Right lobe of liver (tissue), 6 donors: Measurements from ENCODE around the gene GAD1. TPM values are rescaled to one million over a fixed set of nuclear protein-coding genes. Genes with fewer than 3 reads are reported as not detected.

Experiments
- ATAC-seq, 4 donors: fragments of 200-7000 bp; cut with Tn5 transposase; one replicate each; pipeline ENCODE4 v1.9.1; 2020; ENCODE audit warnings: mild to moderate bottlenecking in 4 of 4, moderate library complexity in 4 of 4
- DNase-seq, 3 donors: peaks; one replicate each; pipeline ENCODE4 v3.0.0-alpha.2; 2020
- H3K27ac ChIP-seq, 3 donors: fragments of 200-600 bp; one replicate each; pipeline ENCODE4 v1.8.0; 2022
- H3K27me3 ChIP-seq, 2 donors: fragments of 200-600 bp; one replicate each; pipeline ENCODE4 v1.8.0; 2022
- H3K36me3 ChIP-seq, 4 donors: fragments of 200-600 bp; sonication (generic) in 1 of 4; one replicate each; pipeline versions ENCODE4 v1.5.1 to v1.8.0; 2017 to 2022; ENCODE audit warnings: control low read depth in 1 of 4
- H3K4me1 ChIP-seq, 4 donors: fragments of 200-600 bp; sonication (generic) in 1 of 4; one replicate each; pipeline versions ENCODE4 v1.5.1 to v1.8.0; 2017 to 2022; ENCODE audit warnings: control low read depth in 1 of 4
- H3K4me3 ChIP-seq, 3 donors: fragments of 200-600 bp; one replicate each; pipeline ENCODE4 v1.8.0; 2022
- H3K9me3 ChIP-seq, 4 donors: fragments of 200-600 bp; sonication (generic) in 1 of 4; one replicate each; pipeline versions ENCODE4 v1.5.1 to v1.8.0; 2017 to 2022; ENCODE audit warnings: control low read depth in 1 of 4
- POLR2A ChIP-seq: fragments of 450-650 bp; IDR thresholded peaks from one replicate; pipeline ENCODE4 v1.6.1; 2017; ENCODE audit warnings: antibody characterized with exemption, mild to moderate bottlenecking
- WGBS: methylation state at CpG from one replicate; pipeline ENCODE4 v1.1.6; 2018; ENCODE audit warnings: low coverage, low lambda C conversion rate; ENCODE audit not compliant: insufficient coverage; ENCODE audit errors: missing lambda C conversion rate; 5-methylcytosine and 5-hydroxymethylcytosine counted together
- intact Hi-C, 2 donors: fragments of 100-400 bp; cut with DNase I; formaldehyde crosslinking; loops; one replicate each; pipeline versions ENCODE4 v1.11.2 to v1.14.1; 2022
- total RNA-seq, 6 experiments: library from RNA; depleted of rRNA in 2 of 6; stranded (reverse); fragments of >200 nt in 2 of 6; fragmentation: NEBNext Ultra II Directional in 3 of 6; extraction: Animal tissue kit (Norgen Biotek cat#: 25700) in 3 of 6; gene quantifications; one replicate each; pipeline versions ENCODE4 v1.1.0 to v1.2.4, GENCODE V29; 2016 to 2023
- TF ChIP-seq, protein P1 (sequence below), 4 donors: fragments of 200-600 bp in 3 of 4; fragments of 450-650 bp in 1 of 4; IDR thresholded peaks; one replicate each; pipeline versions ENCODE4 v1.5.1 to v1.8.0; 2016 to 2022; ENCODE audit warnings: antibody characterized with exemption in 4 of 4, mild to moderate bottlenecking in 2 of 4
- donor health status: DM: no; HTN: yes; CAD: no.
- donor health status: DM: no; HTN: no; CAD: no.
- donor health status: DM: no; HTN: no; CAD: no.
- donor health status: DM: no; HTN: yes; CAD: no.
- donor health status: DM: no; HTN: yes; CAD: no.

Gene GAD1
- total RNA-seq, 6 experiments from 2014 or later, result not detected

DNA sequence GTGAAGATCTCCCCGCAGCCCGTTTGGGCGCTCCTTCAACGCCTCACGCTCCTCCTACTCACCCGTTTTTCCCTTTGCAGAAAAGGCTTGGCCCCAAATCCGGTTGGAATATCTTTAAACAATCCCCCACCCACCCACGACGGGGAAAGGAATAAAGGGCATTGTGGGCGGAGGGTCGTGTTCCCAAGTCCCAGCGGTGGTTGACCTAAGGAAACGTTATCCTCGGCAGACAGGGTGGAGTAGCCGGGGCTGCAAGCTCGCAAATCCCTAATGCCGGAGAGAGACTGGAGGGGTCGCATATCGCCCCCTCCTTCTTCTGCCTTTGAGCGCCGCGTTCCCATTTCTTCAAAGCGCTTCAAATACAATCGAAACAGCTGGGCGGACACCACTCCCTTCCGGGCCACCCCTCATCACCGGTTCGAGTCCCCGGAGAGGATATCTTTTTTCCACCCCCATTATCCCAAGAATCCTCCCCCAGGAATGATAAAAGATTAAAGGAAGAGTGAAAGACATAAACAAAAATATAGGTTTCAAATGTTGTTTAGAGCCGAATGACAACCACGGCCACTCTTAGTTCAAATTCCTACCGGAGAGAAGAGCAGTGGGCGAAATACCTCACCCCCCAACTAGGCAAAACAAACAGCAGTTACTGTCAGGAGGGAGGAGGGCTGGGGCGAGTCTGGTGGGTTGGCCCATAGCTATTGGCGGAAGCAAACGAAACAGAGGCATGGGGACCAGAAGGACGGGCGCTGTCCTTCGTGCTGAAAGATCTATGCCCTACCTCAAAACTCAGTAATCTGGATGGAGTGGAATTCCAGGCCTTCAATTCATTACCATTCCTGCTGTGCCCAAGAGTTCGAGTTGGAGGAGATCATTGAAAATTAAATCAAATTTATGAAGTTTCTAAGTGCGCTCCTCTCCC lies 2.8 kb upstream of the GAD1 start:
- Histone ChIP-seq H3K27me3 (peaks cover 7 to 47% of the 10 kb centered on the region in 2 donors), H3K27ac (no peak overlapping the region), H3K36me3 (no peaks in the 10 kb centered on the region), H3K4me1 (peaks cover 0 to 32% (median 11%) of the 10 kb centered on the region in 4 donors), H3K4me3 (no peak overlapping the region), H3K9me3 (no peaks in the 10 kb centered on the region)
- intact Hi-C loops, result loop anchor here in 1 of 2 donors (10.0 kb wide), 1 partner anchor 439 kb away; no protein-coding TSS in a partner anchor
- WGBS, result 5% methylated on average over 32 of the region's 41 CpGs
- DNase-seq, result peak in 1 of 3 donors; percentile 37
- no peak for TF ChIP-seq POLR2A
- TF ChIP-seq, protein P1, sequence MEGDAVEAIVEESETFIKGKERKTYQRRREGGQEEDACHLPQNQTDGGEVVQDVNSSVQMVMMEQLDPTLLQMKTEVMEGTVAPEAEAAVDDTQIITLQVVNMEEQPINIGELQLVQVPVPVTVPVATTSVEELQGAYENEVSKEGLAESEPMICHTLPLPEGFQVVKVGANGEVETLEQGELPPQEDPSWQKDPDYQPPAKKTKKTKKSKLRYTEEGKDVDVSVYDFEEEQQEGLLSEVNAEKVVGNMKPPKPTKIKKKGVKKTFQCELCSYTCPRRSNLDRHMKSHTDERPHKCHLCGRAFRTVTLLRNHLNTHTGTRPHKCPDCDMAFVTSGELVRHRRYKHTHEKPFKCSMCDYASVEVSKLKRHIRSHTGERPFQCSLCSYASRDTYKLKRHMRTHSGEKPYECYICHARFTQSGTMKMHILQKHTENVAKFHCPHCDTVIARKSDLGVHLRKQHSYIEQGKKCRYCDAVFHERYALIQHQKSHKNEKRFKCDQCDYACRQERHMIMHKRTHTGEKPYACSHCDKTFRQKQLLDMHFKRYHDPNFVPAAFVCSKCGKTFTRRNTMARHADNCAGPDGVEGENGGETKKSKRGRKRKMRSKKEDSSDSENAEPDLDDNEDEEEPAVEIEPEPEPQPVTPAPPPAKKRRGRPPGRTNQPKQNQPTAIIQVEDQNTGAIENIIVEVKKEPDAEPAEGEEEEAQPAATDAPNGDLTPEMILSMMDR (IDR thresholded peaks at IDR 0.05), result no peak
- peak in 2 of 4 donors; percentile 17 to 23 for ATAC-seq

DNA sequence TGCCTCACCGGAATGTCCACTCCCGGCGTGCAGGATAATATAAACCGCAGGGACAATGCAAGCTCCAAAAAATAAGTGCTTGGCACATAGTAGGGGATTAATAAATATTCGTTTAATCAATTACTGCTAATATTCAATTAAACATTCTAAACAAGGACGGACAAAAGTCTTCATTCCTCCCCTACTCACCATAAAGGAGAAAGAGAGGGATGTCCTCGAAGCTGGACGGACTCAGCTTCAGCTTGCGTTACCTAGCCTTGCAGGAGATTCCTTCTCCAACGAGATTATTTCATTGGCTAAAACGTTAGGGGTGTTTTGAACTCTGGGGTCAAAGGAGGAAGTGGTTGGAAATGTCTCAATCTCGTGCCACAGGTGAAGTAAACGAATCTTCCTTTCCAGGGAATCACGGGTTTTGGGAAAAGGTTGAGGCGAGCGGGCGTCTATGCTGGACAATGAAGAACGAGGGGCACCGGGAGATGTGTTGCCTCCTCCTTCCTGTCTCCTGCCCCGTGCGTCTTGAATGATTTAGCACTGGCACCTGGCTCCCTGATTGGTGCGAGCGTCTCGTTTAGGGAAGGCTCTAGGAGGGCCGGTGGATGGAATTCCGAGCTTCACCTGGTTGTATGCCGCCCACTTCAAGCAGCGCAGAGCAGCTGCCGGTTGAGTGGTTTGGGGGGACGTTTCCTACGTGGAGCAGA lies 2.0 kb upstream of the GAD1 start:
- Histone ChIP-seq H3K9me3 (no peaks in the 10 kb centered on the region), H3K4me1 (peaks cover 0 to 32% (median 11%) of the 10 kb centered on the region in 4 donors), H3K4me3 (no peak overlapping the region), H3K36me3 (no peaks in the 10 kb centered on the region), H3K27me3 (peaks cover 7 to 55% of the 10 kb centered on the region in 2 donors), H3K27ac (no peak overlapping the region)
- ATAC-seq (no peak), DNase-seq (no peak)
- TF ChIP-seq, protein P1 (IDR thresholded peaks at IDR 0.05), result no peak
- TF ChIP-seq POLR2A, result no peak
- intact Hi-C loops, result loop anchor here (5.0 to 10.0 kb wide), 2 partner anchors 412 to 440 kb away; no protein-coding TSS in a partner anchor
- WGBS, result 15% methylated on average over 19 of the region's 31 CpGs

DNA sequence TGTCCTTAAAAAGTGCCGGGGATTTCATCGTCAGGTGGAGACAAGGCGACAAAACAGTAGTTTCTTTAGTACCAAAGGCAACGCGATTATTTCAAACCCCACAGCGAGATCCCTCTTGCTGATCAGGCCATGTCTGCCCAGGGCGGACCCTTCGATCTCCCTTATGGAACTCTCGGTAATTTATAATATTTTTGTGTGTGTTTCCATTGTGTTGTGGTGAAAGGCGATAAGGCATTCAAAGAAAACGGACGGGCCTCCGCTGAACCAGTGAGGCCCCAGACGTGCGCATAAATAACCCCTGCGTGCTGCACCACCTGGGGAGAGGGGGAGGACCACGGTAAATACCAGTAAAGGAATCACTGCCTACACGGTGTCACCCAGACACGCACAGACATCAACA lies 1.4 kb upstream of the GAD1 start:
- Histone ChIP-seq H3K36me3 (no peaks in the 10 kb centered on the region), H3K27me3 (peaks cover 13 to 59% of the 10 kb centered on the region in 2 donors), H3K9me3 (no peaks in the 10 kb centered on the region), H3K4me3 (no peak overlapping the region), H3K4me1 (peaks cover 0 to 34% (median 11%) of the 10 kb centered on the region in 4 donors), H3K27ac (no peak overlapping the region)
- DNase-seq (no peak), ATAC-seq (no peak)
- intact Hi-C loops, result loop anchor here (5.0 to 10.0 kb wide), 2 partner anchors 413 to 441 kb away; no protein-coding TSS in a partner anchor
- WGBS, result 5% methylated on average over 19 of the region's 19 CpGs
- TF ChIP-seq, protein P1 (IDR thresholded peaks at IDR 0.05), result no peak
- TF ChIP-seq POLR2A, result no peak

DNA sequence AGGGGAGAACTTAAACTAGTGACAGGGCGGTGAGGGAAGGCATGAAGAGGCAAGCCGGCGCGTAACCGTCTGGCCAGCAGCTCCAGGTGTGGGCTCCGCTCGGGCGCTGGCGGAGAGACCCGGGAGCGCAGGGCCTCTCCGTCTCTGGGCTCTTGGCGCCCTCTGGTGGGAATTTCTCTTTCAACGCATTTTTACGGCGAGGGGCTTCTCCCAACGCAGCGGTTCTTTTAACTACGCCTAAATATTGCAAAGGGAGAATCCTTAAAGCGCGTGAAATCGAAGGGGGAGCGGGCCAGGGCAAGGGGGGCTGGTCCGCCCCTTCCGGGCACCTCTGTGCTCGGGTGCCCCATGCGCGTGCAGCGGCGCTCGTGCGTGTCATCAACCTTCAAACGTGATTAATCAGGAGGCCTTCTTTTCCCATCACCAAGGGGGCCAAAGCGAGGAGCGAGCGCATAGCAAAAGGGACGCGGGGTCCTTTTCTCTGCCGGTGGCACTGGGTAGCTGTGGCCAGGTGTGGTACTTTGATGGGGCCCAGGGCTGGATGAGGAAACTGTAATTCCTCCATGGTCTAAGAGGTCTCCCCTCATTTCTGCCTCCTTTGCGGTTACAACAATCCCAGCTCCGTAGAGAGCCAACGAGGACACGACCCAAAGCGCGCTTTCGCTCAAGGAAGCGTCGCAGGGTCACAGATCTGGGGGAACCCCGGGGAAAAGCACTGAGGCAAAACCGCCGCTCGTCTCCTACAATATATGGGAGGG lies 762 bp upstream of the GAD1 start:
- 3% methylated on average over 29 of the region's 52 CpGs for WGBS
- H3K27ac ChIP-seq, result no peak overlapping the region
- peaks cover 0 to 41% (median 11%) of the 10 kb centered on the region in 4 donors for H3K4me1 ChIP-seq
- TF ChIP-seq POLR2A, result no peak
- TF ChIP-seq, protein P1 (IDR thresholded peaks at IDR 0.05), result peak; percentile 63 to 72 (median 70)
- H3K4me3 ChIP-seq, result peak overlapping the region; percentile 22 to 39 (median 25)
- no peaks in the 10 kb centered on the region for H3K9me3 ChIP-seq
- intact Hi-C loops, result loop anchor here (5.0 to 10.0 kb wide), 2 partner anchors 414 to 441 kb away; no protein-coding TSS in a partner anchor
- peak in 2 of 3 donors; percentile 64 to 68 for DNase-seq
- ATAC-seq, result peak; percentile 63 to 75 (median 66)
- peaks cover 13 to 66% of the 10 kb centered on the region in 2 donors for H3K27me3 ChIP-seq
- no peaks in the 10 kb centered on the region for H3K36me3 ChIP-seq
